ENCODE results near the gene ZNHIT2.

- TF ChIP-seq, protein P1, sequence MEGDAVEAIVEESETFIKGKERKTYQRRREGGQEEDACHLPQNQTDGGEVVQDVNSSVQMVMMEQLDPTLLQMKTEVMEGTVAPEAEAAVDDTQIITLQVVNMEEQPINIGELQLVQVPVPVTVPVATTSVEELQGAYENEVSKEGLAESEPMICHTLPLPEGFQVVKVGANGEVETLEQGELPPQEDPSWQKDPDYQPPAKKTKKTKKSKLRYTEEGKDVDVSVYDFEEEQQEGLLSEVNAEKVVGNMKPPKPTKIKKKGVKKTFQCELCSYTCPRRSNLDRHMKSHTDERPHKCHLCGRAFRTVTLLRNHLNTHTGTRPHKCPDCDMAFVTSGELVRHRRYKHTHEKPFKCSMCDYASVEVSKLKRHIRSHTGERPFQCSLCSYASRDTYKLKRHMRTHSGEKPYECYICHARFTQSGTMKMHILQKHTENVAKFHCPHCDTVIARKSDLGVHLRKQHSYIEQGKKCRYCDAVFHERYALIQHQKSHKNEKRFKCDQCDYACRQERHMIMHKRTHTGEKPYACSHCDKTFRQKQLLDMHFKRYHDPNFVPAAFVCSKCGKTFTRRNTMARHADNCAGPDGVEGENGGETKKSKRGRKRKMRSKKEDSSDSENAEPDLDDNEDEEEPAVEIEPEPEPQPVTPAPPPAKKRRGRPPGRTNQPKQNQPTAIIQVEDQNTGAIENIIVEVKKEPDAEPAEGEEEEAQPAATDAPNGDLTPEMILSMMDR (optimal IDR thresholded peaks at IDR 0.05 in 1 of 3, IDR thresholded peaks at IDR 0.05 in 1 of 3, conservative IDR thresholded peaks at IDR 0.05 in 1 of 3; ENCODE audit: extremely low read depth in 1 of 3, insufficient read depth in 2 of 3, low read length in 3 of 3) = no peak
- TF ChIP-seq EZH2 (IDR thresholded peaks at IDR 0.05; ENCODE audit: low read length) = no peak
These were observed 7.1 kb upstream of the ZNHIT2 start for GRCh38 chr11:65124480-65125196.
